NCI-H524 treated with DMSO at 0.1 percent for 48 hours (cell line): Measurements from ENCODE around the gene SRRM3.
"Not testable (repeated sequence)": the region's sequence is repeated elsewhere in the genome, so short reads cannot be mapped to it uniquely, and the experiment has no call there.

ENCODE experiments used
- DNase-seq: peaks from one replicate; lab custom pipeline; 2025; lab: John Stamatoyannopoulos, UW

Gene SRRM3

DNA sequence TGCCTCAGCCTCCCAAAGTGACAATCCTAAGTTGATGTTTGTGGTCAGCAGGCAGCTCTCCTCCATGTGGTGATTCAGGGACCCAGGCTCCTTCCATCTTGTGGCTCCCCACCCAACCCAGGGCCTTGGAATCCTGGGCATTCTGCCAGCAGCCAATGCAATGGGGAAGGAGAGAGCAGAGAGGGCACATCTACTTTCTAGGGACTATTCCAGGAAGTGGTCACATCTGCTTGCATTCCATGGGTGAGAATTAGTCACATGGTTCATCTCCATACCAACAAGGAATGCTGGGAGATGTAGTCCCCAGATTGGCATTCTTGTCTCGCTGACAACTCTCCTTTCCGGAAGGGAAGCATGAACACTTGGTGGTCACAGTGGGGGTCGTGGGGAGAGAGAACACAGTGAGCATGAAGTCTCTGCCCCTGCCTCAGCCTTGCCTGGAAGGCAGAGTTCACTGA is 9.9 kb upstream of the SRRM3 start:
- no peak for DNase-seq

DNA sequence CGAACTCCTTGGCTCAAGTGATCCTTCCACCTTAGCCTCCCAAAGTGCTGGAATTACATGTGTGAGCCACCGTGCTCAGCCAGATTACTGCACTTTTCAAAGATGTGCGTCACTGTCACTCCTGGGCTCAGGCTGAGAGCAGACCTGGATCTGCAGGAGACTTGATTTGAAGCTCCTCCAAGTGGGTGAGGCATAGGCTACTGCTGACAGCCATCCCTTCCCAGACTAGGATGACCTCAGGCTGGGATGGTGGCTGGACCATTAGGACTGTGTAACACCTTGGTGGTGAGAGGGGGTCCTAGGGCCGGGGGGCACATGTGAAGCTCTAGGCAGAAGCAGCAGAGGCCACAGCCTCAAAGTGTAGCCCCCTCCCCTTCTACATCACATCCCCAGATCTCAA is 8.2 kb upstream of the SRRM3 start:
- DNase-seq, result no peak

DNA sequence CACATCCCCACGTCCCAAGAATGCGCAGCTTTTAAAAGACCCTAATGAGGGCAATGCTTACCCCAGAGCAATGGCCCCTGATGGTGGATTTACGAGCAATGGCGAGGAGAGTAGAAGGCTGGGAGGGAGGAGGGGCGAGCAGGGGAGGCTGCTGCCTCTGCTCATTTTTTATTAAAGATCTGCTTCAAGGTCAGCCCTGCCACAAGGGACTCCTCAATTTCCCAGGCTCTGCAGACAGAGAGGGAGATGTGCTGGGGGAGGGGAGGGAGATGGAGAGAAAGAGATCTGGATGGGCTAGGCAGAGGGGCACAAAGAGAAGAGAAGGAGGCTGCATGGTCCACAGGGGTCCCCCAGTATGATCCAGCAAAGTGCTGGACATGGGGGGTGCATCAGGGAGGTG is 7.8 kb upstream of the SRRM3 start:
- DNase-seq, result no peak

DNA sequence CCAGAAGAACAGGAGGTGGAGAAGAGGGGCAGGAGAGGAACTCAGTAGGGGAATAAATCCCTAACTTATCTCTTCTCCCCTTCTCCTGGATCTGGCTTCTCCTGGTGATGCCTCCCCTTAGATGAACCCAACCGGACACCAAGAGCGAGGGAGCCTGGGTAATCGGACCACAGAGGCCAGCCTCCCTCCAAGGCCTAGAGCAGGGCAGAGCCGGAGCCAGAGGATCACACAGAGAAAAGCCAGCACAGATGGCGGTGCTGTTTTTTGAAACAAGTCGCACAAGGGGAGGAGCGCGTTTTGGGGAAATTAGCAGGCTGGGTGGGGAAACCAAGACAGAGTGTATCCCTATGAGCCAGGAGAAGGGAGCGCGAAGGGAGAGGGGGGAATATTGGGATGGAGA is 4.9 kb upstream of the SRRM3 start:
- no peak for DNase-seq

DNA sequence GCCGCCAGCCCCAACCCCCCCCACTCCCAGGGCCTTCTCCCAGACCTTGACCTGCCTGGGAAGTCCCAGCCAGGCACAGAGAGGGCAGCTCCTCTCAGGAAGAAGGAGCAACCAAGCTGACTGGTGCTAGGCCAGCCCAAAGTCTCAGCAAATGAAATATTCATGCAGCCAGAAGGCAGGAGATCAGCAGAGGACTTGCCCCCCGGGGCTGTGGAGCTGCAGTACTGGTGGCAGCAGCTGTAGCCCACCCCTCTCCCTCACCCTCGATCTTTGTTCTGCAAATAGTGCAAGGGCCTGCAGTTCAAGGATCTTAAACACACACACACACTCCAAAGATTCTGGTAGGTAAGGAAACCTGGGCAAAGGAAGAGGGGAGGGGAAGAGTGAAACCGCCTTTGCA is 3.5 kb upstream of the SRRM3 start:
- no peak for DNase-seq

DNA sequence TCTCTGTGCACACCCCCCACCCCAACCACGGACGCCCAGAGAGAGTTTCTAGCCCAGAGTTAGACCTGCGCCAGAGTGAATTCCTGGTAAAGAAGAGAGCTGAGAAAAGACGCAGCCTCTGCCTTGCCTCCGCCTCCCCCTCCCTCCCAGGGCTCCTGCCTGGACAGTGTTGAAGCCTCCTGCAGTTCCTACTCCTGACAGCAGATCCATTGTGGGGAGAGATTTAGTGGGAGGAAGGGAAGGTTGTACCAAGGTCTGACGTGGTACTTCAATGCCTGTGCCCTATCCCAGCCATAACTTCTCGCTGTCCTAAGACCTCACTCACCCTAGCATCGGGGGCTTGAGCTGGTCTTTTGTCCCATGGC is 952 bp downstream of the SRRM3 start:
- DNase-seq, result no peak

DNA sequence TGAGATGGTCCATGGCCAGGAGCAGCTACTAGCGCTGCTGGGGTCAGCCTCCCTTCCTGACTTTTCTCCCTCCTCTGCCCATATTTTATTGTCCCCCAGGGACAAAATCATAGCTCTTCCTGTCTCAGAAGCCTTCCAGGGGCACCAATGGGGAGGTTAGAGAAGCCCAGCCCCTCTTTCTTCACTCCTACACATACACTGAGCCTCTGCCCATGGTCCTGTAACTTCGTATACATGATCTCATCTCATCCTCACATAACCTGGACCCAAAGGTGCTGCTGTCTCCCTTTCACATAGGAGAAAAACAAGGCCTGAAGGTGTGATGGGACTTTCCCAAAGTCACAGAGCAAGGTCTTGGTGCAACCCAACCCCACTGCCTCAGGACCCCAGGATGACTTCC is 2.5 kb downstream of the SRRM3 start:
- DNase-seq, result no peak

DNA sequence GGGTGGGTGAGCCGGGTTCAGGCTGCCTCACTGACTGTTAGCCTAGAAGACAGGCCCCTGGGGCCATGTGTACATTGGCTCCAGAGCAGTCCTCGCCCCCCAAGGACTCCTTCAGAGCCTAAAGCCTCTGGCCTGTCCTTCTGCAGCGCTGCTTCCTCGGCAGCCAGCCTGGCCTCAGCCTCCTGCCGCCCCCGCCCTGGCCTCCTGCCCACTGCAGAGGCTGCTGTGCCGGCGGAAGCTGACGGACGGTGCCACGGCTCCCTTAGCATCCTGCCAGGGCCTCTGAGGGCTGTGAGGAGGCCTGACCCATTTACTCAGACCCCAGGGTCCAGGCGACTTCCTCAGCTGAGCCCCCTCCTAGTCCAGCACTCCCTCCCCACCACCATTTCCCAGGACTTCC is 4.9 kb downstream of the SRRM3 start:
- no peak for DNase-seq

DNA sequence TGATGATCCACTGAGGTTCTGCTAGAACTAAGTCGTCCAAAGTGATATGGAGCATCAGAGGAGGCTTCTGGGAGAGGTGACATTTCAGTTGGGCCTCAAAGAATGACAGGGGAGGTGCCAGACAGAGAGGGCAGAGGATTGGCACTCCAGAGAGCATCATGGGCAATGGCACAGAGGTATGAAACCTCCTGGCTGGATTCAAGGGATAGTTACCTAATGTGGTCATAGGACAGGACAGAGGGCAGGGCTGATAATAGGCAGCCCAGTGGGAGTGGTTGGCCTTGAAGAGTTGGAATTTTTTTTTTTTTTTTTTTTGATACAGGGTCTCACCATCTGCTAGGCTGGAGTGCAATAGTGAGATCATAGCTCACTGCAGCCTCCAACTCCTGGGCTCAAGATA is 7.6 kb downstream of the SRRM3 start:
- DNase-seq, result no peak

DNA sequence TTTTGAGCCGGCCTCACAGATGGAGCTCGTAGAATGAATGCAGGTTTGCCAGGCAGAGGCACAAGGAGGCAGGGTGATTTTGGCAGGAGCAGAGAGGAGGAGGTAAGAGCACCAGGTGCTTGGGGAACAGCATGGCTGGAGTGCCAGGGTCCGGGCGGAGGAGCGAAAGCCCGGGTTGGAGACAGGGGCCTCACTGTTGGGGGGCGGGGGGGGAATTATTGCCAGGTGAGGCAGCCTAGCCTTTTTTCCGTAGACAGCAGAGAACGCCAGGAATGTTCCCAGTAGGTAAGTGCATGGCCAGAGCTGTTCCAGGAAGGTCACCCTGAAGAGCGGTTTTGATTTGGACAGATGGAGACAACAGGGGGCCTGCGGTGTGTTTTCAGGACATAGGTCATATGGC is 9.5 kb downstream of the SRRM3 start:
- no peak for DNase-seq

DNA sequence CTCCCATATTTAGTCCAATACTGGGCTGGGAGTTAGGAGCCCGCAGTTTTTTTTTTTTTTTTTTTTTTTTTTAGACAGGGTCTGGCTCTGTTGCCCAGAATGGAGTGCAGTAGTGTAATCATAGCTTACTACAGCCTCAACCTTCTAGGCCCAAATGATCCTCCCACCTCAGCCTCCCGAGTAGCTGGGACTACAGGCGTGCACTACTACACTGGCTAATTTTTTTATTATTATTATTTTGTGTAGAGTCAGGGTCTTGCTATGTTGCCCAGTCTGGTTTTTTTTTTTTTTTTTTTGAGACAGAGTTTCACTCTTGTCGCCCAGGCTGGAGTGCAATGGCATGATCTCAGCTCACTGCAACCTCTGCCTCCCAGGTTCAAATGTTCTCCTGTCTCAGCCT is 13.7 kb downstream of the SRRM3 start:
- not testable (repeated sequence) for DNase-seq

DNA sequence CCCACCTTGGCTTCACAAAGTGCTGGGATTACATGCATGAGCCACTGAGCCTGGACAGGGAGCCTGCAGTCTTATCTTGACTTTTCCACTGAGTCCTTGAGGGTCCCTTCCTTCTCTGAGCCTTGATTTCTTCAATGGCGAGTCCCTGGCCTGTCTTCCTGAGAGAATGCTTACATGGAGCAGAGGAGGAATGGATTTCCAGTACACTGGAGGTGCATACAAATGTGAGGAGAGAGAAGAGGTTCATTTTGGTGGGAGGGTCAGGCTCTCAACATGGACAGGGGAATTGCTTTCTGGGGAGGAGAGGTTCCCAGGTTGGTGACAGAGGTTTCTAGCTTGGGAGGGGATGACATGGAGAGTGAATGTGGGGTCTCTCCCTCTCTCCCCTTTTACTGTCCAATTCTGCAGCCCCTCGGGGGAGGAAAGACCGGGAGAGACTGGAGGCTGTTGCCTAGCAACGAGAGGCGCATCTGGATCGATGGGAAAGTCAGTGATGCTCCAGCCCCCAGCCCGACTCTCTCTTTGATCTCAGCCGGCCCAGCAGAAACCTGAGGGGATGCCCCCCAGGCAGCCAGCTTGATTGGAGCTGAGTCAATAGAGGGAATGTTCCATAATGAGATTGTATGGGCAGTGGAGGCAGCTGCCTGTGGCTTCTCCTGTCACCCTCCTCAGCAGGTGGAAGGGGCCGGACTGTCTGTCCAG is 14.8 kb downstream of the SRRM3 start:
- DNase-seq, result no peak

DNA sequence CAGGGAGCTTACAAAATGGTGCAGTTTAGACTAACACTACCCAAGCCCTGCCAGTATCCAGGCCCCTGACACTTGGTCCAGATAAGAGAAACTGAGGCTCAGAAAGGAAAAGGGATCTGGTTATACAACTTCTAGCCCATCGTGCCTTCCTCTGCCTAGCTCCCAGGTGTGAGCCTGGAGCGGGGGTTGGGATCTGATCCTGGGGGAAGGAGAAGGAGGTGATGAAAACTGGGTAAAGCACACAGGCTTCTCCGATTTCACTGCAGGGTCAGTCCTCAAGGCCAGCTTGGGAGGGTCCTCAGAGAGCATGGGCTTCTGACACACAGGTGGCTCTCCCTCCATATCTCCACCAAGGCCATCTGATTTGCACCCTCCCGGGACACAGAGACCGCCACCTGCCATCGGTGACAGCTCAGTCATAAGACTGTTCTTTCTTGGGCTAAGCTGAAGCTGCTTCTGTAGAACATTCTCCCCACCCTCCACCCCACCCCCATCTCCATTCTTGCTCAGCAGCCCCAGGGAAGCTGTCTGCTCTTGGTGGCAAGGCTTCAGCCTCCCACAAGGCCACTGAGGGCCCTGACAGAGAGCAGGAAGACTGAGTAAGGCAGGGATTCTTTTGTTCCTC is 16.4 kb downstream of the SRRM3 start:
- no peak for DNase-seq

DNA sequence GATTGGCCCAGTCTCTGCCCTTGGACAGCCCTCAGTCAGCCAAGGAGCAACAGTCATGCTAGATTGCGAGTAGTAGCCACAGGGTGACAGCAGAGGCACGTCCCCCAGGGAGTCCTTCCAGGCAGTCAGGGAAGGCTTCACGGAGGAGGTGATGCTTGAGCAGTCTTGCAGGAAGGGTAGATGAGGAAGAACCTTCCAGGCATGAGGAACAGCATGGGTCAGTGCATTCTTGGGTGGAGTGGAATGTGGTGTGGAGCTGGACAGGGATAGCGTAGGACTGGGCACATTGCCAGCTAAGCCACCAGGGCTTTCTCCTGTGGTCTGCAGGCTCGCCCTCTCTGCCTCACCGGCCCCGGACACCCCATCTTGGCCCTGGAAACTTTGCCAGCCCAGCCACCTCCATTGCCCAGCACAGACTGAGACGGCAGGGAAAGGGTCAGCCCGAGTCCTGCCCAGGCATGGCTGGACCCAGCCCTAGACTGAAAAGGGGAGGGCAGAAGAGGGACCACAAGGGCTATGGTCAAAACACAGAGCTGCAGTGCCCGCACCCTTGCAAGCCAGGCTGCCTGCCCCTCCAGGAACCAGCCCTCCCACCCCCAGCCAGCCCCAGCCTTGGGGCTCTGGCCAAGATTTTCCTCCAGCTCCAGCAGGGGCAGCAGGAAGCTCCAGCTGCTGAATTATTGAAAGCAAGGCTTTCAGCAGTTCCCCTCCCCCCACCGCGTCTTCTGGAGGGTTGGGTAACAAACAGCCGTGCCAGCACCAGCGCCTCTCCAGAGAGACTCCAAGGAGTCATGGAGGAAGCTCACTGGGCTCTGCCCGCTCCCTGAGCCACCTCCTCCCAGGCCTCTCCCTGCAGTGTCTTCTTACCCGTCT is 18.7 kb downstream of the SRRM3 start:
- no peak for DNase-seq

DNA sequence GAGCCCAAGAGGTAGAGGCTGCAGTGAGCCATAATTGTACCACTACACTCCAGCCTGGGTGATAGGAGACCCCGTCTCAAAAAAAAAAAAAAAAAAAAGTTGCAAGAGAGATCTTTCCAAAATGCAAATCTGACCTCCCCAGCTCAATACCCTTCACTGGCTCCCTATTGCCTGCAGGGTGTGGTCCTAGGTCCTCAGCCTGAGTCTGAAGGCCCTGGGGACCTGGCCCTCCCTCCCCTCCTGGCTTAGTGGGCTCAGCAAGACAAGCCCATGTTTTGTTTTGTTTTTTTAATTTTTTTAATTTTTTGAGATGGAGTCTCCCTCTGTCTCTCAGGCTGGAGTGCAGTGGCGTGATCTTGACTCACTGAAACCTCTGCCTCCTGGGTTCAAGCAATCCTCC is 20.6 kb downstream of the SRRM3 start:
- DNase-seq, result no peak

DNA sequence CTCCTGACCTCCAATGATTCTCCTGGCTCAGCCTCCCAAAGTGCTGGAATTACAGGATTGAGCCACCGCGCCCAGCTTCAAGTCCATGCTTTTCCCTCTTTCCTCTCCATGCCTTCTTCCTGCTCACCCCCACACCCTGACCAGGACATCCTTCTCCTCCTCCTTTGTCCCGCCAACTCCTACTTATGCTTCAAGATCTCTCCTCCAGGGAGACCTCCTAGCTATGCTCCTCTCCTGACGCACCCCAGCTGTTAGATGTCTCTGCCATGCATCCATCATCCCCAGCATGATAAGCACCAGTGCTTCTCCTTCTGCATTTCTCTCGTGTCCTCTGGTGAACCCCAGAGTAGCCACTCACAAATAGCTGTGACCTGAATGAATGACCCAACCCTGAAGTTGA is 21.1 kb downstream of the SRRM3 start:
- no peak for DNase-seq

DNA sequence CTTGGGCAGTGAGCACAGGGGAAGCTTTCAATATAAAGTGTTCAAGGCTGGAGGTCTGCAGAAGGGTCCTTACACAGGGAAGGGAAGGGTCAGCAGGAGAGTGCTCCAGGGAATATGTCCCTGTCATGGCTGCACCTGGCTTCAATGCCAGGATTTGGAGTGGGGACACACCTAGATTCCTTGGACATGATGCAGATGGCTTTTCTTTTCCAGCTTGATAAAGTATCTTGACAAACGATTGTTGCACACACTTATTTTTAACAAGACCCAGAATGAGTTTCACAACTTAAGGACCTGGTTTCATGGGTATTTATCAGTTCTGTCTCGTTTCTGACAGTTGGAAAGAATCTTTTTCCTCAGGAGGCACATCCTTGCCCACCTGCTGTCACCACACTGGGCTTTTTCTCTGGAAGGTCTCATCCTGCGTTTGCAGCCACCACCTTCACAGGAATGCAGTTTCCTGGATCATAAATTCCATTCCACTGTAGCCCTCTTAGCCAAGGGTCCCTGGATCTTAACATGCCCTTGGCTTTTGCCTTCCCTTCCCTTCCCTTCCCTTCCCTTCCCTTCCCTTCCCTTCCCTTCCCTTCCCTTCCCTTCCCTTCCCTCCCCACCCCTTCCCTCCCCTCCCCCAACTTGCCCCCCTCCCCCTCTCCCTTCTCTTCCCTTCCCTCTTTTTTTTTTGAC is 21.7 kb downstream of the SRRM3 start:
- DNase-seq, result no peak

DNA sequence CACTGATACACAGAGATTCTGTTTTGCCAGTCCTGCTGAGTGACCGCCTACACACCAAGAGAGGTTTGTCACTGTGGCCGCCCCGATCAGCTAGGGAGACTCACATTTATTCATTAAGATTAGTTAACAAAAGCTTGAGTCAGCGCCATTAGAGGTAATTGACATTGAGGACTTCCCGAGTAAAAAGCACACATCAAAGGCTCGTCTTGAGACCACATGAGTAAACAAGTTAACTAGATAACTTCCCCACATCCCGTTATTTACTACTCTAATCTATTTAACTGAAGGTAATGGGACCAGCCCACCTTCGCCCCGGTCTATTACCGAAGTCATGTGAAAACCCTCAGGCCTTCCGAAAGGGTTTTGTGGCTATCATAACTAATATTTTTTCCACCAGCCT is 23.0 kb downstream of the SRRM3 start:
- no peak for DNase-seq

DNA sequence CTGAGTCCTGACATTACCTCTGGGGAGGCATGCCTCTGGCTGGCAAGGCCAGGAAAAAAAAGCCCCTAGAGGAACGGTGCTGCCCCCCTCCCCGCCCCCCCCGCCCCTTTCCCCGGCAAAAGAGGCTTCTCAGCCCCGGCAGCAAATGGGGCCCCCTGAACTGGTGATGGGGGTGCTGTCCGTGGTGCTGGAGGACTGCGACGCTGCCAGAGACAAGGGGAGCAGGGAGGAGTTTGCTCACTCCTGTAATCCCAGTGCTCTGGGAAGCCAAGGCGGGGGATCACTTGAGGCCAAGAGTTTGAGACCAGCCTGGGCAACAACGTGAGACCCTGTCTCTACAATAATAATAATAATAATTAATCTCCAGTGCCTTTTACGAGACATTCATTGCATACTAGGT is 23.7 kb downstream of the SRRM3 start:
- DNase-seq, result no peak

DNA sequence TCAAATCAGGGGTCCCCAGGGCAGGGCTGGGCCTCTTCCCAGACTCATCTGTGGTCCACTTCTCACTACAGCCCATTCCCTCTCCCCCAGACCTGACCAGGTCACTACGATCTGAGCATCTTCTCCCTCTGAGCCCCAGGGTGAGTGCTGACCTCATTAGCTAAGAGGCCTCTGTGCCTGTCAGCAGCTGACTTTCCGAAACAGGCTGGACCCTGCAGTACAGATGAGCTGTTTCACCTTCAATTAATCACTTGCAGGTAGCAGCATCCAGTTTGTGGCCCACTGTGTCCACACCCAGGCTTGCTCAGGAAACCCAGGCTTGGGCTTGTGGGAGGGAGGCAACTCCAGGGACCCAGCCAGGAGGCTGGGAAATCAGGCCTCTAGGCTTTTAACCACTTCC is 24.3 kb downstream of the SRRM3 start:
- no peak for DNase-seq

DNA sequence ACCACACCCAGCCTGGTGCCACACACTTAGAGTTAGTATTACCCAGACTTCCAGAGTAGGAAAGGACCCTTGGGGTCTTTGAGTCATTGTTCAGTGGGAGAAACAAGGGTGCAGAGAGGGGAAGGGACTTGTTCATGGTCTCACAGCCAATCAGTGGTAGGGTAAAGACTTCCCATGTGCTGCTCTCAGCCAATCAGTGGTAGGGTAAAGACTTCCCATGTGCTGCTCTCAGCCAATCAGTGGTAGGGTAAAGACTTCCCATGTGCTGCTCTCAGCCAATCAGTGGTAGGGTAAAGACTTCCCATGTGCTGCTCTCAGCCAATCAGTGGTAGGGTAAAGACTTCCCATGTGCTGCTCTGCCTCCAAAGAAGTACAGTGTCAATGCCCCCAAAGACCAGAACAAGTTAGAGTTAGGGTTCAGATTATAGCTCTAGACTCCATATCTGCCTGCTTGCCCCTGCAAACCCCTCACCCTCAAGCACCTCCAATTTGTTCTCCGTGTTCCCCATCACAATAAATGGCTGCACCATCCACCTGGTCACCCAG is 25.3 kb downstream of the SRRM3 start:
- DNase-seq, result not testable (repeated sequence)

DNA sequence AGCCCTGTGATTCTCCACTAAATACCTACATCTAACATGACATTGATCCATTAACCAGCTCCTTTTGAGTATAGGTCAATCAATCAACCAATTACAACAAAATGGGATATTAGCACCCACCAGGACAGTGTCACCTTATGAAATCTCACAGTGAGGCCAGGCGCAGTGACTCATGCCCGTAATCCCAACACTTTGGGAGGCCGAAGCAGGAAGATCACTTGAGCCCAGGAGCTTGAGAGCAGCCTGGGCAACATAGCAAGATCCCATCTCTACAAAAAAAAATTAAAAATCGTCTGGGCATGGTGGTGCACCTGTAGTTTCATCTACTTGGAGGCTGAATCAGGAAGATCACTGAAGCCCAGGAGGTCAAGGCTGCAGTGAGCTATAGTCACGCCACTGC is 28.5 kb downstream of the SRRM3 start:
- DNase-seq, result no peak
